ENCODE results near the gene HS6ST1.

DNA sequence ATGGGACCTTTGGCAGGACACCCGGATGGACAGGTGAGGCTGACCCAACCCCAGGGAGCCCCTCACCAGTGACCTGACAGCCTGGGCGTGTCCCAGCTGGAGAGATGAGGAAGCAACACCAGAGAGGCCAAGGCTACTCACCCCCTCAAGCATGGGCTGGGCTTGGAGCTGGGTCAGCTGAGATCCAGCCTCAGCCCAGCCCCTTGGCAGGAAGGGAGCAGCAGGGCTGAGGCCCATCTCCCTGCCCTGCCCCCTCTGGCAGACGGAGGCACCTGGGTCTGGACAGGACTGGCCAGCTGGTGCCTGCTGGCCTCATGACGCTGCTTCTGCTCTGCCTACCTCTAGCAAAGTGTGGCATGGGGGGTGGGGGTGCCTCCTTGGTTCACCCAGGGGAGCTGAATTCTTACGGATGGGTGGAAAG, 37.8 kb downstream of the HS6ST1 start:
- TF ChIP-seq, protein P1, sequence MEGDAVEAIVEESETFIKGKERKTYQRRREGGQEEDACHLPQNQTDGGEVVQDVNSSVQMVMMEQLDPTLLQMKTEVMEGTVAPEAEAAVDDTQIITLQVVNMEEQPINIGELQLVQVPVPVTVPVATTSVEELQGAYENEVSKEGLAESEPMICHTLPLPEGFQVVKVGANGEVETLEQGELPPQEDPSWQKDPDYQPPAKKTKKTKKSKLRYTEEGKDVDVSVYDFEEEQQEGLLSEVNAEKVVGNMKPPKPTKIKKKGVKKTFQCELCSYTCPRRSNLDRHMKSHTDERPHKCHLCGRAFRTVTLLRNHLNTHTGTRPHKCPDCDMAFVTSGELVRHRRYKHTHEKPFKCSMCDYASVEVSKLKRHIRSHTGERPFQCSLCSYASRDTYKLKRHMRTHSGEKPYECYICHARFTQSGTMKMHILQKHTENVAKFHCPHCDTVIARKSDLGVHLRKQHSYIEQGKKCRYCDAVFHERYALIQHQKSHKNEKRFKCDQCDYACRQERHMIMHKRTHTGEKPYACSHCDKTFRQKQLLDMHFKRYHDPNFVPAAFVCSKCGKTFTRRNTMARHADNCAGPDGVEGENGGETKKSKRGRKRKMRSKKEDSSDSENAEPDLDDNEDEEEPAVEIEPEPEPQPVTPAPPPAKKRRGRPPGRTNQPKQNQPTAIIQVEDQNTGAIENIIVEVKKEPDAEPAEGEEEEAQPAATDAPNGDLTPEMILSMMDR (conservative IDR thresholded peaks at IDR 0.05 in 1 of 2, IDR thresholded peaks at IDR 0.05 in 1 of 2; ENCODE audit: low read depth in 1 of 2, low read length in 2 of 2), result no peak
- no peak for TF ChIP-seq EZH2 (IDR thresholded peaks at IDR 0.05; ENCODE audit: low read length, missing control alignments)
